ENCODE measurements around the gene PRUNE1.

DNA sequence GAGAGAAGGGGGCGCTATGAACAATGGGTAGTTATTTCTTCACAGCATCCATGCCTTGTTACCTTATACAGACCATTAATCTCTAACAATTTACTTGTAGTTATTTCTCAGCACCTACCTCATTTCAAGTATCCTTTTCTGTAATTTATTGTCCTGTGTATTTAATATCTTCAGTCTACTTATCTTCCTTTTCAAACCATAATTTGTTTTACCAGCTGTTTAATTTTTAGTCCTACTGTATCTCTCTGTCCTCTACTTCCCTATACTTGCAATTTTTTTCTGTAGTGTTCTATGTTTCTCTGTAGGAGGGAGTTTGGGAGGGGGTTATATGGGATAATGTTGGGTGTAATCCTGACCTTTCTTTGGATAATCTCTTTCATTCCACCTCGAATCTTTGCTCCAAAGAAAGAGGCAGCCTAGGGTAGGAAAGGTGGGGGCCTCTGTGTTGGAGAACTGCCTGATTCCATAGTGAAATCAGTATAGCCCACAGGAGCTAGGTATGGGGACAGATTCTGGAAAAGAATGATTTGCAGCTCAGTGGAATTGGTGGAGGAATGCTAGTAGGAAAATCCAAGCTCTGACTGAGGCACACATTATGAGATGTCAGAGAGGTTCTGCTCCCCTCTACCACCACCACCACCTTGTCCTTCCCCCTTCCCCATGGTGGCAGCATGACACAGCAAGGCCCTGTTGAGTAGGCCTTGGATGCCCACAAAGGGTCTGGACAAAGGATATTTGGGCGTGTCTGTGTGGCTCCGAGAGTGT lies 52.6 kb downstream of the PRUNE1 start:
- TF ChIP-seq CTCF (conservative IDR thresholded peaks at IDR 0.05; ENCODE audit: low read length) (no peak), EZH2phosphoT487 (IDR thresholded peaks at IDR 0.05; ENCODE audit: borderline replicate concordance, low read depth, low read length) (no peak)

Measured in OCI-LY7 (cell line).